ENCODE measurements around the gene MIPEP. TPM values are rescaled to one million over a fixed set of nuclear protein-coding genes. Genes with fewer than 3 reads are reported as not detected.

The MIPEP gene
- total RNA-seq, 1 donor from 2014 or later = 19.6 TPM

DNA sequence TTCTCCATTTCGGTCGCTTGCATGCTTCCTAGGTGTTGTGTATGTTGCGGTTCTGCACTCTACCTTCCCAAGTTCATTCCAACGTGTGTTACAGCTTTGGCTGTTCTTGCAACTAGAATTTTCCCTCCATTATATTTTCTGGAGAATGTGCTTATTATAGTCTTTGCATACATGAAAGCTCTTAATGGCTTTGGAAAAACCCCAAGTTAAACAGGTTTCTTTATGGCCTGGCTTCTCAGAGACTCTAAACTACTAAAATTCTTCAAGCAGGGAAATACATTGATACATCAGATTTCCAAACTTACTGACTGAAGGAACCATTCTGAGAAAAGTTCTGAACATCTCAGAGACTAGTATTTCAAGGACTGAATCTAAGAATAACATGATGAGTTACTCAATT, 11.9 kb downstream of the MIPEP start:
- no peak for DNase-seq (ENCODE audit: low read depth, low spot score)
- no peaks in the 10 kb centered on the region for H3K27me3 Mint-ChIP-seq (ENCODE audit: low read depth)
- TF ChIP-seq, protein P1, sequence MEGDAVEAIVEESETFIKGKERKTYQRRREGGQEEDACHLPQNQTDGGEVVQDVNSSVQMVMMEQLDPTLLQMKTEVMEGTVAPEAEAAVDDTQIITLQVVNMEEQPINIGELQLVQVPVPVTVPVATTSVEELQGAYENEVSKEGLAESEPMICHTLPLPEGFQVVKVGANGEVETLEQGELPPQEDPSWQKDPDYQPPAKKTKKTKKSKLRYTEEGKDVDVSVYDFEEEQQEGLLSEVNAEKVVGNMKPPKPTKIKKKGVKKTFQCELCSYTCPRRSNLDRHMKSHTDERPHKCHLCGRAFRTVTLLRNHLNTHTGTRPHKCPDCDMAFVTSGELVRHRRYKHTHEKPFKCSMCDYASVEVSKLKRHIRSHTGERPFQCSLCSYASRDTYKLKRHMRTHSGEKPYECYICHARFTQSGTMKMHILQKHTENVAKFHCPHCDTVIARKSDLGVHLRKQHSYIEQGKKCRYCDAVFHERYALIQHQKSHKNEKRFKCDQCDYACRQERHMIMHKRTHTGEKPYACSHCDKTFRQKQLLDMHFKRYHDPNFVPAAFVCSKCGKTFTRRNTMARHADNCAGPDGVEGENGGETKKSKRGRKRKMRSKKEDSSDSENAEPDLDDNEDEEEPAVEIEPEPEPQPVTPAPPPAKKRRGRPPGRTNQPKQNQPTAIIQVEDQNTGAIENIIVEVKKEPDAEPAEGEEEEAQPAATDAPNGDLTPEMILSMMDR (conservative IDR thresholded peaks at IDR 0.05) = no peak
- H3K9me3 Mint-ChIP-seq = no peaks in the 10 kb centered on the region
- peaks cover 4% of the 10 kb centered on the region for H3K36me3 Mint-ChIP-seq (ENCODE audit: low read depth)
- H3K4me3 Mint-ChIP-seq = no peak overlapping the region
- H3K4me1 Mint-ChIP-seq = no peaks in the 10 kb centered on the region
- no peak overlapping the region for H3K27ac Mint-ChIP-seq (ENCODE audit: unreplicated experiment)

DNA sequence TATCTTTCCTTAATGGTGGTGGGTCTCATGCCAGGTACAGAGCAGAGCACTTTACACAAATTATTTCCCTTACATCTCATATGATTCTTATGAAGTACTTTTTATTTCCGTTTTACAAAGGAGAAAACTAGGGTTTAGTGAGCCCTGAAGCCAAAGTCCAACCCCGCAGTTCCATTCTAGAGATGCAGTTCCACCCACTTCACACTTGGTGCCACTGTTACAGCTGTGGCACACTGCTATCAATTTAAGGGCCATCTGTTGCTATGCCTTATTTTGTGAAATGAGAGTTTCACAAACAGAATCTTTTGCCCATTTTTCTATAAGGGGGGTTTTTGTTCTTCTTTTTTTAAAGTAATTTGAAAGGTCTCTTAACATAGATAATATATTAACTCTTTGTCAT, 12.9 kb downstream of the MIPEP start:
- H3K27ac Mint-ChIP-seq (ENCODE audit: unreplicated experiment) = no peak overlapping the region

DNA sequence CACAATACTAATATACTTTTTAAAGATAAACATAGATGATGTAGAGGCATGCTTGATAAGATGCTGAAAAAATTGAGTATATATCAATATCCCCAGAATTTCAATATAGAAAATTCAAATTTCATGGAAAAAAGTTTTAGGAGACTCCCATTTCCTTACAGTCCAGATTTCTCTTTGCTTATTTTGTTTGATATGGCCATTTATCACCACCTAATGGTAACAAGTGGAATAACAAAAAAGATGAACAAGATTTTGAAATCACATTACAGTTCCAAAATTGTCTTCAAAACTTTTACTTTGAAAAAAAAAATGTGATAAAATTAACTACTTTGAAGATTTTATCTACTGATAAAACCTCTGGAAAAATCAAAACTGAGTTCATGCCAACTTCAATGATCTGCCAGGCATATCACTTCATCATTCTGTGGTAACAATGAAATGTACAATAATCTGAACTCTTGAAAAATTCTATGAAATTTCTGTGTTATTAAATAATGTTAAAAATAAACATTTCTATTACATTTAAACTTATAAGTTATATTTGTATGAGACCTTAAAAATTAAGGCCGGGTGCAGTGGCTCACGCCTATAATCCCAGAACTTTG, 17.5 kb downstream of the MIPEP start:
- Mint-ChIP-seq H3K27me3 (ENCODE audit: low read depth) (no peaks in the 10 kb centered on the region), H3K27ac (ENCODE audit: unreplicated experiment) (no peak overlapping the region), H3K36me3 (ENCODE audit: low read depth) (no peaks in the 10 kb centered on the region), H3K9me3 (no peaks in the 10 kb centered on the region), H3K4me3 (no peak overlapping the region), H3K4me1 (no peaks in the 10 kb centered on the region)
- no peak for DNase-seq (ENCODE audit: low read depth, low spot score)
- TF ChIP-seq, protein P1 (conservative IDR thresholded peaks at IDR 0.05) = peak; percentile 80

More for the DNA sequence above, 12.9 kb downstream of the MIPEP start:
- TF ChIP-seq, protein P1 (conservative IDR thresholded peaks at IDR 0.05) = peak; percentile 55
- H3K4me1 Mint-ChIP-seq = no peaks in the 10 kb centered on the region
- H3K27me3 Mint-ChIP-seq (ENCODE audit: low read depth) = no peaks in the 10 kb centered on the region
- no peak overlapping the region for H3K4me3 Mint-ChIP-seq
- peaks cover 4% of the 10 kb centered on the region for H3K36me3 Mint-ChIP-seq (ENCODE audit: low read depth)
- no peaks in the 10 kb centered on the region for H3K9me3 Mint-ChIP-seq
- DNase-seq (ENCODE audit: low read depth, low spot score) = no peak

DNA sequence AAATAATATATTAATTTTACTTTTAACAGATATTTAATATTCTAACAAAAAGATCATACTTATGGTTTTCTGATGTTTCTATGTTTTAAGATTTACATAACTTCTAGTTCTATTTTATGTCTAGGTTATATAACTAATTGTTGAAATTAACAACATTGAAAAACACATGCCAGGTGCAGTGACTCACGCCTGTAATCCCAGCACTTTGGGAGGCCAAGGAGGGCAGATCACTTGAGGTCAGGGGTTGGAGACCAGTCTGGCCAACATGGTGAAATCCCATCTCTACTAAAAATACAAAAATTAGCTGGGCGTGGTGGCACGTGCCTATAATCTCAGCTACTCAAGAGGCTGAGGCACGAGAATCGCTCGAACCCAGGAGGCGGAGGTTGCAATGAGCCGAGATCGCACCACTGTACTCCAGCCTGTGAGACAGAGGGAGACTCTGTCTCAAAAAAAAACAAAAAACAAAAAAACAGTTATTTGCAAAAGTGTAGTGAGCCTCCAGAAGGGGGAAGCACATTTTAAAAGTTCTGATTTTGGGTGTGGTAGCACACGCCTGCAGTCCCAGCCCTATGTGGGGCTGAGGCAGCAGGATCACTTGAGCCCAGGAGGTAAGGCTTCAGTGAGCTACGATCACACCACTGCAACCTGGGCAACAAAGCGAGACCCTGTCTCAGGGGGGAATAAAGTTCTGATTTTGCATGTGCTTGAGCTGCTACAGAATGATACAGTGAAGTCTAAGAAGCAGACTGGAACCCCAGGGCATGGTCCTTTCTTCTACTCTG, 18.7 kb downstream of the MIPEP start:
- Mint-ChIP-seq H3K4me3 (no peak overlapping the region), H3K27me3 (ENCODE audit: low read depth) (no peaks in the 10 kb centered on the region), H3K4me1 (no peaks in the 10 kb centered on the region), H3K36me3 (ENCODE audit: low read depth) (peaks cover 2% of the 10 kb centered on the region), H3K9me3 (no peaks in the 10 kb centered on the region), H3K27ac (ENCODE audit: unreplicated experiment) (no peak overlapping the region)
- TF ChIP-seq, protein P1 (conservative IDR thresholded peaks at IDR 0.05) = peak; percentile 37
- no peak for DNase-seq (ENCODE audit: low read depth, low spot score)

DNA sequence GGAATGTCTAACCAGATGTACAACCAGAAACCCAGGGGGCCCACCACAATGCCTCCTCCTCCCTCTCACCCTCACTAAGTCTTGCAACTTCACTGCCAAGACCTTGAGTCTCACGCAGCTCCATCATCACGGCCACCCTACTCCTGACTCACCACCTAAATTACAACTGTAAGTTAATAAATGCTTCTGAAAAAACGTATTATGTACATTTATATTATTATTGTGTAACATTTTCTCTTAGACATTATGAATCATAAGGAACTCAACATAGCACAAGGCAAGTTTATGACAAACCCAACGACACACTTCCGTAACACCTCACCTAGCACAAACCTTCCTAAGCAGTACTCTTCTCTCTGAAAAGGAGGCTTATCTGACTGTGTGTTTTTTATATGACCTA, 20.7 kb downstream of the MIPEP start:
- no peak for DNase-seq (ENCODE audit: low read depth, low spot score)
- H3K4me3 Mint-ChIP-seq = no peak overlapping the region
- no peaks in the 10 kb centered on the region for H3K4me1 Mint-ChIP-seq
- H3K27ac Mint-ChIP-seq (ENCODE audit: unreplicated experiment) = no peak overlapping the region
- H3K36me3 Mint-ChIP-seq (ENCODE audit: low read depth) = peaks cover 2% of the 10 kb centered on the region
- no peaks in the 10 kb centered on the region for H3K27me3 Mint-ChIP-seq (ENCODE audit: low read depth)
- no peaks in the 10 kb centered on the region for H3K9me3 Mint-ChIP-seq
- TF ChIP-seq, protein P1 (conservative IDR thresholded peaks at IDR 0.05) = no peak
